ENCODE results near the gene FAM193B. TPM values are rescaled to one million over a fixed set of nuclear protein-coding genes. Genes with fewer than 3 reads are reported as not detected.

The FAM193B gene
- total RNA-seq, 1 experiment from 2014 or later: 58.5 TPM

- in situ Hi-C loops (cut with HindIII; ENCODE audit: low pct_unique_long_range_greater_than_20kb, low sequenced_read_pairs) (no loop called here), intact Hi-C loops (cut with micrococcal nuclease; ENCODE audit: unreplicated experiment) (no loop called here)
- Histone ChIP-seq H3K9me3 (ENCODE audit: control insufficient read depth, insufficient read depth, low read depth, low read length) (no peaks in the 10 kb centered on the region), H3K27me3 (ENCODE audit: control insufficient read depth, insufficient read depth, low read length) (no peaks in the 10 kb centered on the region), H3K4me3 (ENCODE audit: low read depth in 2 of 2, low read length in 2 of 2) (no peak overlapping the region), H3K36me3 (ENCODE audit: control insufficient read depth, insufficient read depth, low read length) (peaks cover 21% of the 10 kb centered on the region), H3K4me1 (ENCODE audit: control insufficient read depth, insufficient read depth, low read length) (peaks cover 3% of the 10 kb centered on the region; the same call in 1 of the 2 replicates), H3K27ac (ENCODE audit: low read length) (no peak overlapping the region)
- ChIA-PET CTCF (interaction anchor here (0.5 kb wide), 1 partner anchor 558 kb away, joined by 4 read pairs; no protein-coding TSS in a partner anchor), POLR2A (no interaction called here)
- BruUV-seq (replicated peaks): no TSS peak
- TF ChIP-seq TCF7L2 (IDR thresholded peaks at IDR 0.05; ENCODE audit: low read depth, low read length): no peak
- no peak for TF ChIP-seq SIN3A (IDR thresholded peaks at IDR 0.05; ENCODE audit: borderline replicate concordance, insufficient read depth, low read depth, low read length)
- TF ChIP-seq CTCF (IDR thresholded peaks at IDR 0.05): no peak
- no peak for TF ChIP-seq POLR2AphosphoS5 (IDR thresholded peaks at IDR 0.05; ENCODE audit: low read depth, low read length)
- TF ChIP-seq REST (IDR thresholded peaks at IDR 0.05; ENCODE audit: insufficient read depth in 1 of 2, low read depth in 2 of 2, low read length in 1 of 2): no peak
- no peak for DNase-seq (ENCODE audit: low read depth, low spot score)
- ATAC-seq: no peak
Observed at GRCh38 chr5:177530638-177531037, 23.7 kb downstream of the FAM193B start.

DNA sequence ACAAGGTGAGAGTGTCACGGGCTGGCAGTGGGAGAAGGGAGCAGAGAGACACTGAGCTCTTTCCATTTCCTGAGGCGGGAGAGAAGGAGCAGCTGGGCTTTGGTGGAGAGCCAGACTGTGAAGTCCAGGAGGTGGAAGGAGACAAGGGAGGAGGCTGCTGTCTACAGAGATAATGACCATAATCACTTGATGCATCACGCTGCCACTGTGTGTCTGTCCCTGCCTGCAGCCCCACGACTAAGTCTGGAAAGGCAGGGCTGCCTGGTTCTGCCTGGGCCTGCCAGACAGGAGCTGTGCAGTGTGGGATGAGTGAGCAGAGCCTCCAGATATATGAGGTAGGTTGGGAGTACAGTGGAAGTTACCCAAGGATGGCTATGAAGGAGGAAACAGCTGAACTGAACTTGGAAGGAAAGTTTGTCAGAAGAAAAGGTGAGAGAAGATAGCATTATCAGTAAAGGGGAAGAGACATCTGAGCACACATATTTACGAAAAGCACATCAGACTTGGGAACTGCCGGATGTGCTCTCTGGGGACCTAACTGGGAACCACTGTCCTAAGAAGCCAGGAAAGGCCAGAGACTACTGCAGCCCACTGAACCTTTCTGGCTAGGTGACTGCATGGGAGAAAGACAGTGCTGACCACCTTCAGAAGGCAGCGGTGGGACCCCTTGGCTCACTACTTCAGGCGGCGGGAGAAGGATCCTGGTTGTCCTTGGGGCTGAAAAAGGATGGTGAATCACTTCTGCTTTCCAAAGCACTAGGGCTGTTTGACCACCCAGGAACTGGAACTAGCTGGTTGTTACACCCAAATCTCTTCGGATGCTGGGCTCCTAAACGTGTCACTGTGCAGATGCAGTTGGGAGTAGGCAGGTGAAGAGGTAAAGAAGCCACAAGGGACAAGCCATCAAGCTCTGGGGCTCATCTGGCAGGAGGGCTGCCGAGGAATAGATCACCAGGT lies 24.8 kb downstream of the FAM193B start:
- Histone ChIP-seq H3K4me3 (ENCODE audit: low read depth in 2 of 2, low read length in 2 of 2) (no peak overlapping the region), H3K4me1 (ENCODE audit: control insufficient read depth, insufficient read depth, low read length) (no peaks in the 10 kb centered on the region), H3K27me3 (ENCODE audit: control insufficient read depth, insufficient read depth, low read length) (no peaks in the 10 kb centered on the region), H3K36me3 (ENCODE audit: control insufficient read depth, insufficient read depth, low read length) (peaks cover 19% of the 10 kb centered on the region), H3K27ac (ENCODE audit: low read length) (no peak overlapping the region), H3K9me3 (ENCODE audit: control insufficient read depth, insufficient read depth, low read depth, low read length) (no peaks in the 10 kb centered on the region)
- ChIA-PET POLR2A (interaction anchor here (0.6 to 1.0 kb wide), 2 partner anchors 8 to 843 kb away, joined by 4 read pairs; no protein-coding TSS in a partner anchor), CTCF (no interaction called here)
- no peak for TF ChIP-seq SIN3A (IDR thresholded peaks at IDR 0.05; ENCODE audit: borderline replicate concordance, insufficient read depth, low read depth, low read length)
- in situ Hi-C loops (cut with HindIII; ENCODE audit: low pct_unique_long_range_greater_than_20kb, low sequenced_read_pairs): no loop called here
- BruUV-seq (replicated peaks): no TSS peak
- ATAC-seq (no peak), DNase-seq (ENCODE audit: low read depth, low spot score) (no peak)
- intact Hi-C loops (cut with micrococcal nuclease; ENCODE audit: unreplicated experiment): no loop called here

DNA sequence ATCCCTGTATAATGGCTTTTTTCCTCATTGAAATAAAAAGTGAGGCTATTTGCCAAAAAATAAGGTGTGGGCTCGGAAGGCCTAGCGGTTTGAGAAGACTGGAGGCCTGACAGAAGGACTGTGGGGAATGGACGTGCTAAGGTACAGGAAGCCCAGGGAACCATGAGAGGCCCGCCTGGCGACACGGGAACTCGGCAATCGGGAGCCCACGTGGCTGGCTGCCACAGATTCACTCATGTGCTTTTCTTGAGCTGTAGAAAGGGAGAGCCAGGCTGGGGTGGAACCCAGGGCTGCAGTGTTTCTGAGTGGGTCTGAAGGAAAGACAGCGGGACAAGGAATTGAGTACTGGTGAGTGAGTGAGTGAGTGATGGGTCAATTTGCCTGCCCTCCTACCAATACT lies 25.7 kb downstream of the FAM193B start:
- Histone ChIP-seq H3K4me1 (ENCODE audit: control insufficient read depth, insufficient read depth, low read length) (no peaks in the 10 kb centered on the region), H3K27me3 (ENCODE audit: control insufficient read depth, insufficient read depth, low read length) (no peaks in the 10 kb centered on the region), H3K27ac (ENCODE audit: low read length) (no peak overlapping the region), H3K36me3 (ENCODE audit: control insufficient read depth, insufficient read depth, low read length) (peaks cover 19% of the 10 kb centered on the region), H3K4me3 (ENCODE audit: low read depth in 2 of 2, low read length in 2 of 2) (no peak overlapping the region), H3K9me3 (ENCODE audit: control insufficient read depth, insufficient read depth, low read depth, low read length) (no peaks in the 10 kb centered on the region)
- DNase-seq (ENCODE audit: low read depth, low spot score) (no peak), ATAC-seq (no peak)
- in situ Hi-C loops (cut with HindIII; ENCODE audit: low pct_unique_long_range_greater_than_20kb, low sequenced_read_pairs) (no loop called here), intact Hi-C loops (cut with micrococcal nuclease; ENCODE audit: unreplicated experiment) (no loop called here)
- TF ChIP-seq REST (IDR thresholded peaks at IDR 0.05; ENCODE audit: insufficient read depth in 1 of 2, low read depth in 2 of 2, low read length in 1 of 2): no peak
- TF ChIP-seq POLR2AphosphoS5 (IDR thresholded peaks at IDR 0.05; ENCODE audit: low read depth, low read length): no peak
- no peak for TF ChIP-seq CTCF (IDR thresholded peaks at IDR 0.05)
- TF ChIP-seq TCF7L2 (IDR thresholded peaks at IDR 0.05; ENCODE audit: low read depth, low read length): no peak
- TF ChIP-seq SIN3A (IDR thresholded peaks at IDR 0.05; ENCODE audit: borderline replicate concordance, insufficient read depth, low read depth, low read length): no peak
- BruUV-seq (replicated peaks): no TSS peak
- ChIA-PET POLR2A (interaction anchor here (0.6 to 1.0 kb wide), 2 partner anchors 9 to 844 kb away, joined by 4 read pairs; no protein-coding TSS in a partner anchor), CTCF (no interaction called here)

Data from Panc1 (cell line).